Stimulated activated CD4-positive, alpha-beta T cell treated with anti-CD3 and anti-CD28 coated beads, TNF-alpha, amount 100 ng/mL, for 1 hour (primary cell): ENCODE data around the gene POLR3GL.
"Not testable (repeated sequence)": the region's sequence is repeated elsewhere in the genome, so short reads cannot be mapped to it uniquely, and the experiment has no call there.

Experiments
- DNase-seq, 3 donors: peaks; one replicate each; pipeline ENCODE4 v3.0.0-alpha.2; 2020; ENCODE audit warnings: low read depth in 3 of 3, low spot score in 1 of 3

Gene POLR3GL

GRCh38 chr1:146019231-146020057, 55.0 kb downstream of the POLR3GL start:
- no peak for DNase-seq

DNA sequence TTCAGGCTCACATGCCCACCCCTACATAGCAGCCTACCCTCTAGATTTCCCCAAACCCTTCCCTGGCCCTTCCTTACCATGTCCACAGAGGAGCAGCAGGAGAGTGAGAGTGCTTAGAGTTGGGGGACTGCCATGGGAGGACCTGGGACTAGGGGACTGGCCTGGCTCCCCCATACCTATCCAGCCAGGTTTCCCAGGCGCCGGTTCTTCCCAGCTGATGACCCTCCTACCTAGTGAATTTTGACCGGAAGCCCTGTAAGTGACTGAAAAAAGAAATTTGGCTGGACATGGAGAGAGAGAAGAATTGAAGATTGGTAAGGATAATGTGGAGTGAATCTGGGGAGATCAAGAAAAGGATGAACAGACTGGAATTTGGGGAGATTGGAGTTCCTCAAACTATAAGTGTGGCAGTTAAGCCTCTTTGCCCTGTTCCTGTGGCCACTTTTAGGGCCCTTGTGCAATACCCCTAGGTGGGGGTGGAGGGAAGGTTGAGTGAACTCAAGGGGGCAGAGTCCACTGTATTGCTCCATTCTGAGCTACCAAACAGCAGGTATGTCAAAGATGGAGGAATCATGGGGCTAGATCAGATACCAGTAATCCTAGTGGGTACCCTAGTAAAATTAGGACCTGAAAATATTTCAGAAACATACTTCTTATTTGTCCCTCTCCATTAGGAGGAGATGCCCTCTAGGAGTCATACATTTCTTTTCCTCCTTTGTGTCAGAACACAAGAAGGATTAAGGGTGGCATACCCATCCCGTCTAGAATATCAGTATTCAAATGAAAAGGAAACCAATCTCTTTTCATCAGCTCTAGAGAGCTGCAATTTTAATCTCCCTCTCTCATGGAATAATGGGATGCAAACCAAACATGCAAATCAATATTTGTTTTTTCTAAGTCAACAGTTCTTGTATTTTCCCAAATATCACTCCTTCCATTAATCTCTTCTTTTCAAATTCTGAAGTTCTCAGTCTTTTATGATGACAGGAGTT, 55.9 kb downstream of the POLR3GL start:
- no peak for DNase-seq

- no peak for DNase-seq
Observed at GRCh38 chr1:146021050-146021445, 56.6 kb downstream of the POLR3GL start.

- DNase-seq = no peak
Observed at GRCh38 chr1:146021622-146022402, 57.3 kb downstream of the POLR3GL start, which contains the start of gene HJV. HJV (minus strand) TSS chr1:146021735; CDS start chr1:146020231, 1,504 bp downstream.

DNA sequence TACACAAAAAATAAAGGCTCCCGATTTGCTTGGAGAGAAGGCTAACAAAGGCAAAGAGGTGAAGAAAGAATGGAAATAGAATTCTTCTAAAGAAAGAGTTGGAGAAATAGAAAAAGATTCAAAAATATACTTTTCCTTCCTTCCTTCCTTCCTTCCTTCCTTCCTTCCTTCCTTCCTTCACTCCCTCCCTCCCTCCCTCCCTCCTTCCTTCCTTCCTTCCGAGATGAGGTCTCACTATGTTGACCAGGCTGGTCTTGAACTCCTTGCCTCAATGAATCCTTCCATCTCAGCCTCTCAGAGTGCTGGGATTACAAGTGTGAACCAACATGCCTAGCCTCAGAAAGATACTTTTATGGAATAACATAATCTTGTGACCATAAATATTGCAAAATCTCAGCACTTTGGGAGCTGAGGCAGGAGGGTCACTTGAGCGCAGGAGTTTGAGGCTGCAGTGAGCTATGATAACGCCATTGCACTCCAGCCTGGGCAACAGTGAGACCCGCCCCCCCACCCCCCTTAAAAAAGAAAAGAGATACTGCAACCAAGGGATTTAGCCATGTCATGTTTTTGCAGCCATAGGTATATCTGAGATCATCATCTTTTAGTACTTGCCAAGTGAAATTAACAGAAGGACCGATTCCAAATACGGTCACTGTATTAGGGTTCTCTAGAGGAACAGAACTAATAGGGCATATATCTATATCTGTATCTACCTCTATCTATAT, 58.1 kb downstream of the POLR3GL start:
- DNase-seq = no peak

- not testable (repeated sequence) for DNase-seq
Observed at GRCh38 chr1:146025787-146026495, 61.5 kb downstream of the POLR3GL start.

DNA sequence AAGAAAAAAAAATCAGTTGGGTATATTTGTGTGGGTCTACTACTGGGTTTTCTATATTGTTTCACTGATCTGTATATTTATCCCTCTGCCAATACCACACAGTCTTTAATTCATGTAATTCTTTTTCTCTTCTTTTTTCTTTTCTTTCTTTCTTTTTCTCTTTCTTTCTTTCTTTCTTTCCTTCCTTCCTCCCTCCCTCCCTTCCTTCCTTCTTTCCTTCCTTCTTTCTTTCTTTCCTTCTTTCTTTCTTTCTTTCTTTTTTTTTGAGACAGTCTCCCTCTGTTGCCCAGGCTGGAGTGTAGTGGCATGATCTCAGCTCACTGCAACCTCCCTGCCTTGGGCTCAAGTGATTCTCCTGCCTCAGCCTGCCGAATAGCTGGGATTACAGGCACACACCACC, 62.2 kb downstream of the POLR3GL start:
- not testable (repeated sequence) for DNase-seq
